Osteoblast (primary cell): Measurements from ENCODE around the gene SGK2. TPM values are rescaled to one million over a fixed set of nuclear protein-coding genes. Genes with fewer than 3 reads are reported as not detected.
"Not testable (repeated sequence)": the region's sequence is repeated elsewhere in the genome, so short reads cannot be mapped to it uniquely, and the experiment has no call there.

Experiments used
- DNase-seq: peaks from one replicate; pipeline ENCODE4 v3.0.0; 2011; ENCODE audit warnings: low spot score, mixed read lengths; ENCODE audit not compliant: insufficient read length; ENCODE audit errors: missing footprints
- H2AFZ ChIP-seq: 2 replicates; pipeline ENCODE4 v1.6.0; 2011; ENCODE audit warnings: mild to moderate bottlenecking, low read length
- H3K27ac ChIP-seq: 2 replicates; pipeline ENCODE4 v1.5.1; 2011; ENCODE audit warnings: mild to moderate bottlenecking, low read depth, low read length, moderate library complexity
- H3K27me3 ChIP-seq: 2 replicates; pipeline ENCODE4 v1.6.0; 2012; ENCODE audit warnings: mild to moderate bottlenecking, control low read depth, inconsistent platforms, low read length, moderate library complexity; ENCODE audit not compliant: insufficient read depth
- H3K36me3 ChIP-seq: 2 replicates; pipeline ENCODE4 v1.5.1; 2011; ENCODE audit warnings: mild to moderate bottlenecking, low read length, control low read depth, moderate library complexity; ENCODE audit not compliant: insufficient read depth
- H3K4me1 ChIP-seq: 2 replicates; pipeline ENCODE4 v1.5.1; 2011; ENCODE audit warnings: mild to moderate bottlenecking, low read length, control low read depth, moderate library complexity; ENCODE audit not compliant: insufficient read depth
- H3K4me2 ChIP-seq: 2 replicates; pipeline ENCODE4 v1.6.0; 2011; ENCODE audit warnings: mild to moderate bottlenecking, low read length; ENCODE audit not compliant: insufficient read depth
- H3K4me3 ChIP-seq: fragments of 200-600 bp; sonication (generic); 3 replicates; pipeline ENCODE4 v1.5.1; 2012; ENCODE audit warnings: mild to moderate bottlenecking, low read length, inconsistent platforms; ENCODE audit not compliant: insufficient read depth
- H3K79me2 ChIP-seq: 2 replicates; pipeline ENCODE4 v1.6.0; 2012; ENCODE audit warnings: mild to moderate bottlenecking, low read length, control low read depth, inconsistent platforms; ENCODE audit not compliant: insufficient read depth
- H3K9me3 ChIP-seq: 2 replicates; pipeline ENCODE4 v1.5.1; 2011; ENCODE audit warnings: low read depth, low read length, control low read depth
- H4K20me1 ChIP-seq: 2 replicates; pipeline ENCODE4 v1.6.0; 2012; ENCODE audit warnings: mild to moderate bottlenecking, low read length, control low read depth; ENCODE audit not compliant: insufficient read depth
- CTCF ChIP-seq: IDR thresholded peaks from 2 replicates; pipeline ENCODE4 v1.5.1; 2011; ENCODE audit warnings: mild to moderate bottlenecking, low read depth, low read length, moderate library complexity; ENCODE audit errors: extremely low read depth
- total RNA-seq: library from RNA; depleted of rRNA; stranded (reverse); fragments of >200 nt; gene quantifications from 2 replicates; pipeline ENCODE4 v1.2.3, GENCODE V29; 2012

SGK2 gene
- total RNA-seq, 1 donor = under 0.01 TPM

GRCh38 chr20:43583133-43583864 lies 24.5 kb downstream of the SGK2 start:
- Histone ChIP-seq H3K4me2 (peak overlapping the region; percentile 8), H3K9me3 (no peaks in the 10 kb centered on the region), H3K4me1 (peaks cover 28% of the 10 kb centered on the region), H2AFZ (no peak overlapping the region), H3K79me2 (no peaks in the 10 kb centered on the region), H4K20me1 (no peaks in the 10 kb centered on the region), H3K4me3 (no peak overlapping the region), H3K27ac (no peak overlapping the region), H3K27me3 (no peaks in the 10 kb centered on the region), H3K36me3 (no peaks in the 10 kb centered on the region)
- peak; percentile 82 for DNase-seq
- no peak for TF ChIP-seq CTCF

GRCh38 chr20:43583982-43584432 lies 25.2 kb downstream of the SGK2 start:
- no peaks in the 10 kb centered on the region for H4K20me1 ChIP-seq
- peaks cover 28% of the 10 kb centered on the region for H3K4me1 ChIP-seq
- no peak overlapping the region for H3K4me3 ChIP-seq
- no peaks in the 10 kb centered on the region for H3K27me3 ChIP-seq
- DNase-seq = peak; percentile 90
- H3K9me3 ChIP-seq = no peaks in the 10 kb centered on the region
- H3K27ac ChIP-seq = peak overlapping the region; percentile 53
- peak overlapping the region; percentile 40 for H3K4me2 ChIP-seq
- H3K36me3 ChIP-seq = no peaks in the 10 kb centered on the region
- TF ChIP-seq CTCF = no peak
- H3K79me2 ChIP-seq = no peaks in the 10 kb centered on the region
- no peak overlapping the region for H2AFZ ChIP-seq

- no peaks in the 10 kb centered on the region for H3K9me3 ChIP-seq
- peaks cover 25% of the 10 kb centered on the region for H3K4me1 ChIP-seq
- H2AFZ ChIP-seq = peak overlapping the region; percentile 2
- H3K79me2 ChIP-seq = no peaks in the 10 kb centered on the region
- no peaks in the 10 kb centered on the region for H4K20me1 ChIP-seq
- H3K27ac ChIP-seq = peak overlapping the region; percentile 53
- H3K36me3 ChIP-seq = no peaks in the 10 kb centered on the region
- H3K4me2 ChIP-seq = peak overlapping the region; percentile 40
- peak; percentile 63 for DNase-seq
- no peak overlapping the region for H3K4me3 ChIP-seq
- TF ChIP-seq CTCF = no peak
- H3K27me3 ChIP-seq = no peaks in the 10 kb centered on the region
Observed at GRCh38 chr20:43584448-43585136, 25.8 kb downstream of the SGK2 start.

- Histone ChIP-seq H3K9me3 (no peaks in the 10 kb centered on the region), H2AFZ (no peak overlapping the region), H3K4me1 (peaks cover 32% of the 10 kb centered on the region), H3K27ac (no peak overlapping the region), H3K4me3 (no peak overlapping the region), H3K4me2 (no peak overlapping the region), H4K20me1 (no peaks in the 10 kb centered on the region), H3K79me2 (peaks cover 9% of the 10 kb centered on the region), H3K36me3 (no peaks in the 10 kb centered on the region), H3K27me3 (no peaks in the 10 kb centered on the region)
- no peak for DNase-seq
- no peak for TF ChIP-seq CTCF
Observed at GRCh38 chr20:43586641-43587040, 27.8 kb downstream of the SGK2 start.

GRCh38 chr20:43588526-43588925 lies 29.7 kb downstream of the SGK2 start:
- not testable (repeated sequence) for H3K4me2 ChIP-seq, H4K20me1 ChIP-seq, H2AFZ ChIP-seq, DNase-seq, H3K27me3 ChIP-seq, H3K9me3 ChIP-seq, H3K36me3 ChIP-seq, H3K4me3 ChIP-seq, H3K27ac ChIP-seq
- H3K4me1 ChIP-seq = peaks cover 31% of the 10 kb centered on the region
- peaks cover 24% of the 10 kb centered on the region for H3K79me2 ChIP-seq
